ENCODE results near the gene CLDN22.

DNA sequence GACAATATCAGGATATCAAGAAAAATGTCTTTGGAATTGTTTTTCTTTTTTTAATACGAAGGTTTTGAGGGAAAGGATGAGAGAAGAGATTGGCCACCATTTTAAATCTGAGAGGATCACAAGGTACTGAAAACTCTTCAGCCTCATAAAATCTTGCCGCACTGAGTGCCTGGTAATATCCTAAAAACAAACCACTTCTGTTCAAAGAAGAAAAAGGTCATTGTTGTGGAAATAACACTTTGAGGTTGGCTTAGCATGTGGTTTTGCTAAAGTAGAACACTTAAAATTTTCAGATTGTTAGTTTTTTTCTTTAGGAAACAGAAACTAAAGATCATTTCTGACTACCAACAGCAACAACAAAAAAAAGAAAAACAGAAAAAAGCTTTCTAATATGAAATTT, 1.0 kb upstream of the CLDN22 start:
- no peak for TF ChIP-seq EZH2 (IDR thresholded peaks at IDR 0.05; ENCODE audit: borderline replicate concordance, insufficient read depth, low read depth, low read length, poor library complexity, severe bottlenecking)
- TF ChIP-seq, protein P1, sequence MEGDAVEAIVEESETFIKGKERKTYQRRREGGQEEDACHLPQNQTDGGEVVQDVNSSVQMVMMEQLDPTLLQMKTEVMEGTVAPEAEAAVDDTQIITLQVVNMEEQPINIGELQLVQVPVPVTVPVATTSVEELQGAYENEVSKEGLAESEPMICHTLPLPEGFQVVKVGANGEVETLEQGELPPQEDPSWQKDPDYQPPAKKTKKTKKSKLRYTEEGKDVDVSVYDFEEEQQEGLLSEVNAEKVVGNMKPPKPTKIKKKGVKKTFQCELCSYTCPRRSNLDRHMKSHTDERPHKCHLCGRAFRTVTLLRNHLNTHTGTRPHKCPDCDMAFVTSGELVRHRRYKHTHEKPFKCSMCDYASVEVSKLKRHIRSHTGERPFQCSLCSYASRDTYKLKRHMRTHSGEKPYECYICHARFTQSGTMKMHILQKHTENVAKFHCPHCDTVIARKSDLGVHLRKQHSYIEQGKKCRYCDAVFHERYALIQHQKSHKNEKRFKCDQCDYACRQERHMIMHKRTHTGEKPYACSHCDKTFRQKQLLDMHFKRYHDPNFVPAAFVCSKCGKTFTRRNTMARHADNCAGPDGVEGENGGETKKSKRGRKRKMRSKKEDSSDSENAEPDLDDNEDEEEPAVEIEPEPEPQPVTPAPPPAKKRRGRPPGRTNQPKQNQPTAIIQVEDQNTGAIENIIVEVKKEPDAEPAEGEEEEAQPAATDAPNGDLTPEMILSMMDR (IDR thresholded peaks at IDR 0.05) = no peak

All from B cell (primary cell).